Thyroid gland (tissue), 4 donors: ENCODE data around the gene HHEX.

Experiments used
- POLR2A ChIP-seq, 2 donors: fragments of 450-650 bp; IDR thresholded peaks; one replicate each; pipeline ENCODE4 v1.6.1; 2017; ENCODE audit warnings: antibody characterized with exemption in 2 of 2, mild to moderate bottlenecking in 2 of 2, moderate library complexity in 1 of 2
- TF ChIP-seq, protein P1 (sequence below), 6 experiments: fragments of 200-600 bp in 3 of 6; fragments of 450-650 bp in 3 of 6; sonication (generic) in 3 of 6; IDR thresholded peaks; one replicate each; pipeline ENCODE4 v1.5.1; 2016 to 2019; ENCODE audit warnings: antibody characterized with exemption in 6 of 6, mild to moderate bottlenecking in 2 of 6, inconsistent platforms in 1 of 6, moderate library complexity in 1 of 6

DNA sequence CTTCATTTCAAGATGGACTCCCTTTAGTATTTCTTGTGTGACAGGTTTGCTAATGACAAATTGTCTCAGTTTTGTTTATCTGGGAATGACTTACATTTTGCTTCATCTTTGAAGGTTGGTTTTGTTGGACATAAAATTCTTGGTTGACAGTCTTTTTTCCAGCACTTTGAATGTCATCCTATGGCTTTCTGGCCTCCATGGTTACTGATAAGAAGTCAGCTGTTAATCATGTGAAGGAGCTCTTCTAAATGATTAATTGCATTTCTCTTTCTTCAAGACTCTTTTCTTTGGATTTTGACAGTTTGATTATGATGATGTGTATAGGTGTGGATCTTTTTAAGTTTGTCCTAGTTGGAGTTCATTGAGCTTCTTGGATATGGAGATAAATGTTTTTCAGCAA lies 26.9 kb upstream of the HHEX start:
- no peak for TF ChIP-seq POLR2A (IDR thresholded peaks at IDR 0.05)
- TF ChIP-seq, protein P1, sequence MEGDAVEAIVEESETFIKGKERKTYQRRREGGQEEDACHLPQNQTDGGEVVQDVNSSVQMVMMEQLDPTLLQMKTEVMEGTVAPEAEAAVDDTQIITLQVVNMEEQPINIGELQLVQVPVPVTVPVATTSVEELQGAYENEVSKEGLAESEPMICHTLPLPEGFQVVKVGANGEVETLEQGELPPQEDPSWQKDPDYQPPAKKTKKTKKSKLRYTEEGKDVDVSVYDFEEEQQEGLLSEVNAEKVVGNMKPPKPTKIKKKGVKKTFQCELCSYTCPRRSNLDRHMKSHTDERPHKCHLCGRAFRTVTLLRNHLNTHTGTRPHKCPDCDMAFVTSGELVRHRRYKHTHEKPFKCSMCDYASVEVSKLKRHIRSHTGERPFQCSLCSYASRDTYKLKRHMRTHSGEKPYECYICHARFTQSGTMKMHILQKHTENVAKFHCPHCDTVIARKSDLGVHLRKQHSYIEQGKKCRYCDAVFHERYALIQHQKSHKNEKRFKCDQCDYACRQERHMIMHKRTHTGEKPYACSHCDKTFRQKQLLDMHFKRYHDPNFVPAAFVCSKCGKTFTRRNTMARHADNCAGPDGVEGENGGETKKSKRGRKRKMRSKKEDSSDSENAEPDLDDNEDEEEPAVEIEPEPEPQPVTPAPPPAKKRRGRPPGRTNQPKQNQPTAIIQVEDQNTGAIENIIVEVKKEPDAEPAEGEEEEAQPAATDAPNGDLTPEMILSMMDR (IDR thresholded peaks at IDR 0.05), result no peak
